MM.1S (cell line): ENCODE data around the gene DNAL4.

Experiments
- EZH2 ChIP-seq: fragments of 300-600 bp; sonication (generic); optimal IDR thresholded peaks from 2 replicates; pipeline ENCODE3; 2017; ENCODE audit warnings: low read depth, mild to moderate bottlenecking, antibody characterized with exemption, low read length, mixed read lengths
- EZH2phosphoT487 ChIP-seq: fragments of 300-600 bp; sonication (generic); IDR thresholded peaks from 2 replicates; pipeline ENCODE4 v1.6.1; 2018; ENCODE audit warnings: antibody characterized with exemption, low read length
- TF ChIP-seq, protein P1 (sequence below): fragments of 300-600 bp; sonication (generic); IDR thresholded peaks from 2 replicates; pipeline ENCODE4 v1.5.1; 2016; ENCODE audit warnings: antibody characterized with exemption, low read length, mixed read lengths

- TF ChIP-seq EZH2phosphoT487 = no peak
- TF ChIP-seq, protein P1, sequence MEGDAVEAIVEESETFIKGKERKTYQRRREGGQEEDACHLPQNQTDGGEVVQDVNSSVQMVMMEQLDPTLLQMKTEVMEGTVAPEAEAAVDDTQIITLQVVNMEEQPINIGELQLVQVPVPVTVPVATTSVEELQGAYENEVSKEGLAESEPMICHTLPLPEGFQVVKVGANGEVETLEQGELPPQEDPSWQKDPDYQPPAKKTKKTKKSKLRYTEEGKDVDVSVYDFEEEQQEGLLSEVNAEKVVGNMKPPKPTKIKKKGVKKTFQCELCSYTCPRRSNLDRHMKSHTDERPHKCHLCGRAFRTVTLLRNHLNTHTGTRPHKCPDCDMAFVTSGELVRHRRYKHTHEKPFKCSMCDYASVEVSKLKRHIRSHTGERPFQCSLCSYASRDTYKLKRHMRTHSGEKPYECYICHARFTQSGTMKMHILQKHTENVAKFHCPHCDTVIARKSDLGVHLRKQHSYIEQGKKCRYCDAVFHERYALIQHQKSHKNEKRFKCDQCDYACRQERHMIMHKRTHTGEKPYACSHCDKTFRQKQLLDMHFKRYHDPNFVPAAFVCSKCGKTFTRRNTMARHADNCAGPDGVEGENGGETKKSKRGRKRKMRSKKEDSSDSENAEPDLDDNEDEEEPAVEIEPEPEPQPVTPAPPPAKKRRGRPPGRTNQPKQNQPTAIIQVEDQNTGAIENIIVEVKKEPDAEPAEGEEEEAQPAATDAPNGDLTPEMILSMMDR = no peak
- TF ChIP-seq EZH2 = no peak
These were observed 43.5 kb upstream of the DNAL4 start for GRCh38 chr22:38837414-38837928.
